Measurements from ENCODE around the gene BRIX1.

DNA sequence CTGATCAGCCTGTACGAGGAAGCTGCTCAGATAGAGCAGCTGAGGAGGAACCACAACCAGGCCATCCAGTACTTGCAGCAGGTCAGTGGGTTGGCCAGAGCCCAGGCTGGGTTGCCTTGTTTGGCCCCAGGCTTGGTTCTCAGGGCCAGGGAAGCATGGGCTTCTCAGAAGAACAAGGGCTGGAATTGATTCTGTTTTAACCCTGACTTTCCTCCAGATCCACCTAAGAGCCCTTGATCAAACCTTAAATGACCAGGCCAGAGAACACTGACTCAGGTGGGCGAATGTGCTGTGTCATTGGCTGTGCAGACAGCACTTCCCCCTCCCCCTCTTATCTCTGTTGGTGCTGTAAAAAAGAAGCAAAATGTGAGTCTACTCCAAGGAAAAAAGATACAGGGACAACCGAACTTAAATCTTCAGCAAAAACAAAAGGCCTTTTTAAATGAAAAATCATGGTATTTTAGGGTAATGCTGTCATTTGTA is 48.5 kb upstream of the BRIX1 start:
- TF ChIP-seq CTCF (IDR thresholded peaks at IDR 0.05) = no peak
- no peak for TF ChIP-seq POLR2A (IDR thresholded peaks at IDR 0.05)
